ENCODE data around the gene TSPYL1. TPM values are rescaled to one million over a fixed set of nuclear protein-coding genes. Genes with fewer than 3 reads are reported as not detected.

The TSPYL1 gene
- total and polyA plus RNA-seq, 9 of the 15 experiments (the other 6 are each of a cell fraction or from before 2014, with no cell fraction given) = 23.1 to 56.8 (median 37.9) TPM

DNA sequence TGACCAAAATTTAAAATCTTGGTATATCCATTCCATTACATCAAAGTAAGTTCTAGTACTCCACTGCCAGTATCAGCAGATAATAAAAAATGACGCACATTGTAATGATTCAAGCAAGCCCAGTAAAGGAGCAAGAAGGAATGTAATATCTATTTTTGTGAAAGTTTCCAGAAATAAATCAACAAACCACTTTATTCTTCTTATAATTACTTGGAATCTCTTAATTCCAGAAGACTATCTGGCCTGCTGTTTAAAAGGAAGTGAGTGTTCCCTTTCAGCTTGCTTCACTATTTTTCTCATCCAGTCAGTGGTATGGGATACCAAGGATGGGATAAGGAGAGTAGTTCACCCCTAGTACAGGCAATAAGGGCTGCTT lies 48.8 kb upstream of the TSPYL1 start:
- H3K9me3 ChIP-seq (replicated peaks; ENCODE audit: control insufficient read depth, insufficient read depth, low read depth, low read length) = no peaks in the 10 kb centered on the region
- H3K27me3 ChIP-seq (ENCODE audit: control insufficient read depth in 2 of 2, insufficient read depth in 2 of 2, low read length in 2 of 2) = peaks cover 0 to 3% of the 10 kb centered on the region in 2 experiments; a peak in 1 of 5 replicates
- no peaks in the 10 kb centered on the region for H3K4me1 ChIP-seq (replicated peaks in 1 of 2; ENCODE audit: control insufficient read depth in 2 of 2, insufficient read depth in 2 of 2, low read length in 2 of 2)
- CTCF ChIA-PET (ENCODE audit: low intra/inter-chr PET ratio) = no interaction called here
- no peak overlapping the region for H3K4me3 ChIP-seq
- no peaks in the 10 kb centered on the region for H3K9me1 ChIP-seq (ENCODE audit: control insufficient read depth, insufficient read depth, low read length)
- DNase-seq (ENCODE audit: extremely low read depth in 1 of 4, low spot score in 3 of 4) = no peak
- H3K27ac ChIP-seq (ENCODE audit: extremely low read depth, low read depth, low read length) = no peak overlapping the region
- BruUV-seq (replicated peaks) = no TSS peak
- FAIRE-seq = no peak
- intact Hi-C loops (cut with micrococcal nuclease) = no loop called here
- WGBS (ENCODE audit: insufficient coverage, low coverage, missing lambda C conversion rate) = 0% methylated on average over 1 of the region's 1 CpG
- H3K9ac ChIP-seq (ENCODE audit: insufficient read depth in 1 of 2, low read depth in 2 of 2, low read length in 2 of 2) = no peak overlapping the region
- ATAC-seq = no peak
- POLR2A ChIA-PET = interaction anchor here (0.6 kb wide), 1 partner anchor 35 kb away, joined by 4 read pairs; no protein-coding TSS in a partner anchor
- TF ChIP-seq, protein P1, sequence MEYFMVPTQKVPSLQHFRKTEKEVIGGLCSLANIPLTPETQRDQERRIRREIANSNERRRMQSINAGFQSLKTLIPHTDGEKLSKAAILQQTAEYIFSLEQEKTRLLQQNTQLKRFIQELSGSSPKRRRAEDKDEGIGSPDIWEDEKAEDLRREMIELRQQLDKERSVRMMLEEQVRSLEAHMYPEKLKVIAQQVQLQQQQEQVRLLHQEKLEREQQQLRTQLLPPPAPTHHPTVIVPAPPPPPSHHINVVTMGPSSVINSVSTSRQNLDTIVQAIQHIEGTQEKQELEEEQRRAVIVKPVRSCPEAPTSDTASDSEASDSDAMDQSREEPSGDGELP (CRISPR knock-in tag; IDR thresholded peaks at IDR 0.05; ENCODE audit: borderline replicate concordance) = no peak
- TF ChIP-seq ZBTB17 (CRISPR knock-in tag; IDR thresholded peaks at IDR 0.05) = no peak
- TF ChIP-seq ARID1B (IDR thresholded peaks at IDR 0.05) = no peak
- TF ChIP-seq AFF1 (IDR thresholded peaks at IDR 0.05; ENCODE audit: low read depth in 1 of 2, partially characterized antibody in 2 of 2) = no peak
- H4K20me1 ChIP-seq (replicated peaks; ENCODE audit: control insufficient read depth, insufficient read depth, low read length) = no peaks in the 10 kb centered on the region
- H2AFZ ChIP-seq (ENCODE audit: low read depth, low read length) = no peak overlapping the region
- in situ Hi-C loops (cut with MboI) = no loop called here
- no peaks in the 10 kb centered on the region for H3K79me2 ChIP-seq (ENCODE audit: control insufficient read depth, insufficient read depth, low read length)
- H3K4me2 ChIP-seq (ENCODE audit: insufficient read depth, low read length) = no peak overlapping the region
- no peaks in the 10 kb centered on the region for H3K36me3 ChIP-seq (ENCODE audit: control insufficient read depth, insufficient read depth, low read length)

Measured in K562 (cell line).